ENCODE data around the gene SLC24A3.

Gene SLC24A3

DNA sequence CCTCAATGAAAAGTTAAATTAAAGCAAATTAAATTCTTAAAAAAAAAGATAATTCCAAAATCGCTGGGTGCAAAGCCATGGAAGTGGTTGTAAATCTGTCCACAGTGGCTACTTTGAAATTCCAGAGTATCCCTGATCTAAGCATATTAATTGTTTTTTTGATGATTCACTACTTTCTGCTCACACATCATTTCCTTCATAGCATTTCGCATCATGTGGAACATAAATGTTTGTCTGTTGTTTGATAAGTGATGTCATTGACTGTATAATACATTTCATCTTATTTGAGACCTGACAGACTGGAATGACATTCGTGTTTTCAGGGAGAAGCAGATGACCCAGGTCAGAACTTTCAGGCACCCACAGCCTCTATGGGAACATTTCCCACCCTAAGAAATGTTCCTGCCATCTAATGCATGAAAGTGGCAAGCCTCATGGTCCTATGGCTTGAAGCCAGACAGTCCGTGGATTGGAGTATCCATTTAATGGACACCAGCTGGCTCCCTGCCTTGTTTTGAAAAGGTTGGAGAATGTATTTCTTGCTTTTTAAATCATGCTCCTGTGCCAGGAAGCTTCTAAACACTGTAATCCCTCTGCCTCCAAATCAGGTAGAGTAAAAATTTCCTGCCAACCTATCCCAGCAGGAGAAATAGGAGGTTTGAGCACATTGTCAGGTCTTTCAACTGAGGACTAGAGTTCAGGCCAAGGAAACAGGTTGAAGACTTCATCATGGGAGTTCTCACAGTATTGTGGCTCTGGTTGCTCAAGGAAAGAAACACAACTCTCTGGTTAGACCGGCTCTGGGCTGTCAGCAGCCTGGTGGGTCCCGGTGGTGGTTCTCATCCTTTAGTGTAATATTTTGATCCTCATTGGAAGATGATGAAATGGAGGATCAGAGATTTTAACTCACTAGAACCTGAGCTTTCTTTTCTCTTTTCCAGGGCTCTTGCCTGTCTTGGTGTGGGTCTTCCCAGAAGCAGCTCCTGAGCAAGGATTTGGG, 157.9 kb downstream of the SLC24A3 start:
- Histone ChIP-seq H3K4me3 (ENCODE audit: extremely low read depth, insufficient read depth, low read length, poor library complexity, severe bottlenecking) (no peak overlapping the region), H3K27ac (ENCODE audit: low read depth, low read length, severe bottlenecking) (no peak overlapping the region), H3K36me3 (ENCODE audit: control insufficient read depth, insufficient read depth, low read length) (no peaks in the 10 kb centered on the region), H3K4me1 (ENCODE audit: control insufficient read depth, insufficient read depth, low read length, poor library complexity, severe bottlenecking) (no peaks in the 10 kb centered on the region), H3K9me3 (ENCODE audit: control insufficient read depth, low read length) (no peaks in the 10 kb centered on the region)
- WGBS, 2 experiments (ENCODE audit: insufficient coverage in 2 of 2) = 88 to 94% methylated on average over 1 to 2 of the region's 6 CpGs

DNA sequence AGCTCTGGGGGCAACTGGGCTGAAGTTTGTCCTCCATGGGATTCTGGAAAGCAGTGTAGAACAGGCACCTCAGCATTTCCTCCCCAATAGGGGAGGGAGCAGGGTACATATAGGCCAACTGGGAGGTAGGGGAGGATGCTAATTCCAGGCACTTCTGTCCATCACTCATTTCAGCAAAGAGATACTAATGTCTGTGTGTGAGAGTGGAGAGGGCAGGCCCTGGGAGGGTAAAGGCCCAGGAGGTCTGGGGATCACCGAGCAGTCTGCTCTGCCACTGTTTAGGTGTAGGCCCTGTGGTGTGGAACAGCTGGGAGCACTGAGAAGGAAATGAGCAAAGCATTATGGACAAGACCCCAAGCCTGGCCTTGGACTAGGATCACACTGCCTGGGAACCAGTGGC, 158.7 kb downstream of the SLC24A3 start:
- Histone ChIP-seq H3K9me3 (ENCODE audit: control insufficient read depth, low read length) (no peaks in the 10 kb centered on the region), H3K4me1 (ENCODE audit: control insufficient read depth, insufficient read depth, low read length, poor library complexity, severe bottlenecking) (no peaks in the 10 kb centered on the region), H3K36me3 (ENCODE audit: control insufficient read depth, insufficient read depth, low read length) (no peaks in the 10 kb centered on the region), H3K4me3 (ENCODE audit: extremely low read depth, insufficient read depth, low read length, poor library complexity, severe bottlenecking) (no peak overlapping the region), H3K27ac (ENCODE audit: low read depth, low read length, severe bottlenecking) (no peak overlapping the region)
- WGBS, 2 experiments (ENCODE audit: insufficient coverage in 2 of 2) = 71 to 86% methylated on average over 1 of the region's 1 CpG

DNA sequence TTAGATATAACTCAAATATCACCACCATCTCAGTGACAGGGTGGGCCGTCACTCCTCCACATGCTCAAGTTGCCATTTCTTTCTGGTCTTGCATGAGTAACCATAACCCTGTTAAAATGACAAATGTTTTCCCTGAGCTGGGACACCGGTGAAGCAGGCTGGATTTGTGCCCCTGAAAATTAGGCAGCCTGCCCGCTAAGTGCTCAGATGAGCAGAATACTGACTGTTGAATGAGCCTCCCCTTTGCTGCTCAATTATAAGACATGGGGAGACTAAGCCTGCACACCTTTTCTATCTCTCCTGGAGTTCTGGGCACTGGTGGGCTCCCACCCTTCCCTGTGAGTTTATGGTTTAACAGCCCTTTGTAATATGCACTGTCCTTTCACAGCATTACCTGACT, 161.8 kb downstream of the SLC24A3 start:
- H3K4me3 ChIP-seq (ENCODE audit: extremely low read depth, insufficient read depth, low read length, poor library complexity, severe bottlenecking) = no peak overlapping the region
- no peak overlapping the region for H3K27ac ChIP-seq (ENCODE audit: low read depth, low read length, severe bottlenecking)
- WGBS, 2 experiments (ENCODE audit: insufficient coverage in 2 of 2) = 80 to 91% methylated on average over 1 to 3 of the region's 3 CpGs
- no peaks in the 10 kb centered on the region for H3K4me1 ChIP-seq (ENCODE audit: control insufficient read depth, insufficient read depth, low read length, poor library complexity, severe bottlenecking)
- no peaks in the 10 kb centered on the region for H3K36me3 ChIP-seq (ENCODE audit: control insufficient read depth, insufficient read depth, low read length)
- no peaks in the 10 kb centered on the region for H3K9me3 ChIP-seq (ENCODE audit: control insufficient read depth, low read length)

DNA sequence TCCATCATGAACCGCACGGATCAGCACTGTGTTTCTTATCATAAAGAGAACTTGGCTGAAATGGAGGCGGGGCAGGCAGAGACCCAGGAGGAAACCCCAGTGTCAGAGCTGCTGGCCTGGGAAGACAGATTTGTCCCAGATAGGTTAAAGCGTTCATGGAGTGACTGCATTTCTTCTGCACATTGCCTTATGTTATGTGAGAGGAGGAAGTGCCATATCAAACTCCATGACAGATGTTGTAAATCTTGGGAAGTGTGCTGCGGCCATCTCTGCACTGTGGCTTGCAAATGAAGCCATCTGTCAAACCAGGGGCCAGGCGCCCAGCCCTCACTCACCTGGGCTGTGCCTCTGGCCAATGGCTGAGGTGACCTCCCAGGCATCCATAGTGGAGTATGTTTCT, 163.0 kb downstream of the SLC24A3 start:
- no peaks in the 10 kb centered on the region for H3K4me1 ChIP-seq (ENCODE audit: control insufficient read depth, insufficient read depth, low read length, poor library complexity, severe bottlenecking)
- WGBS, 2 experiments (ENCODE audit: insufficient coverage in 2 of 2) = 94 to 100% methylated on average over 2 to 3 of the region's 6 CpGs
- H3K4me3 ChIP-seq (ENCODE audit: extremely low read depth, insufficient read depth, low read length, poor library complexity, severe bottlenecking) = no peak overlapping the region
- H3K27ac ChIP-seq (ENCODE audit: low read depth, low read length, severe bottlenecking) = no peak overlapping the region
- H3K36me3 ChIP-seq (ENCODE audit: control insufficient read depth, insufficient read depth, low read length) = no peaks in the 10 kb centered on the region
- H3K9me3 ChIP-seq (ENCODE audit: control insufficient read depth, low read length) = no peaks in the 10 kb centered on the region

DNA sequence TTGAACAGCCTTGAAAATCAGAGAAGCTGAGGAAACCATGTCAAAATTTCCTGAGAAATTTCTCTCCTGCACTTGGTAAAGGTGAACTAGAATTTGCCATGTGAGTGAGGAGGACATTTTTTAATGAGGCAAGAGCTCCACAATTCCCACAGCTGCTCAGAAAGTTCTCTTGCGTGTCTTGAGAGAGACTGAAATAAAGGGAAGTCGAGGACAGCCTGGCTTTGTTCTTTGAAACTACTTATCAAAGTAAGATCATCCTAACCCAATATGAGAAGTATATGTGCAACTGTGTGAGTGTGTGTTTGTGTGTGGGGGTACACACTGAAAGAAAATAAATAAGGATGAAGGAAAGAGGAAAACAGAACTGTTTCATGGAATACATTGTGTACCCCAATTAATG, 163.4 kb downstream of the SLC24A3 start:
- H3K27ac ChIP-seq (ENCODE audit: low read depth, low read length, severe bottlenecking) = no peak overlapping the region
- H3K9me3 ChIP-seq (ENCODE audit: control insufficient read depth, low read length) = no peaks in the 10 kb centered on the region
- no CpG with 5 or more reads among the region's 2 CpGs for WGBS, 2 experiments (ENCODE audit: insufficient coverage in 2 of 2)
- H3K36me3 ChIP-seq (ENCODE audit: control insufficient read depth, insufficient read depth, low read length) = no peaks in the 10 kb centered on the region
- H3K4me1 ChIP-seq (ENCODE audit: control insufficient read depth, insufficient read depth, low read length, poor library complexity, severe bottlenecking) = no peaks in the 10 kb centered on the region
- H3K4me3 ChIP-seq (ENCODE audit: extremely low read depth, insufficient read depth, low read length, poor library complexity, severe bottlenecking) = no peak overlapping the region

DNA sequence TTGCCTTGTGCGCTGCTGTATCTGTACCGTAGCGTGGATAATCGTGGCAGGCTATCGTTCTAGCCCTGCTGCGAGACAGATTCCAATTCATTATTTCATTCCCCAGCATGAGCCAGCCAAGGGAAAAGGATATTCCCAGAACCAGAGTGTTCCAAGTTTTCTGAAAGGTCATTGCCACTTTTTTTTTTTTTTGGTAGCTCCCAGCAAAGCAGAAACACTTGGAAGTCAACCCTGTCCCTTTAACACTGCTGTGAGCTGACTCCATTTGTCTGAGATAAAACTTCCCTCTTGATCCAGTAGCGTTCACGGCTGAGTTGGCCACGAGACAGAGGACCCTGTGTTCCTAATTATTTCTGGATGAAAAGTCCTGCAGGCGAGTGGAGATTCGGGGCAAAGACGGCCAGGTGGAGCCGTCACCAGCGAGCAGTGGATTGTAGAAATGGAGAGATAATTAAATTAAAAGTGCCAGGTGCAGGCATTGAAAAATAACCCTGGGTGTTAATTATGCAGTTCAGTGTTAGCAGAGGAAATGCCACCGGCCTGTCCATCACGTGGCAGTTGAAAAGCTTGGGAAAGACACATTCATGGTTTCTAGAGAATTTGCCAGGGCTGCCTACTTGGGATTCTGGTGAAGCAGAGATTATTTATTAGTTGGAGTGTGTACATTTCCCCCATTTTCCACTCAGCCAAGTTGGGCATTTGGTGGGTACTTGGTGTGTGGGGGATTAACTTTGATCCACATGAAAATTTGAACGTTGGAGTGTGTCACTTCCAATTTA, 164.2 kb downstream of the SLC24A3 start:
- WGBS, 2 experiments (ENCODE audit: insufficient coverage in 2 of 2) = 90 to 91% methylated on average over 17 of the region's 17 CpGs
- Histone ChIP-seq H3K36me3 (ENCODE audit: control insufficient read depth, insufficient read depth, low read length) (no peaks in the 10 kb centered on the region), H3K27ac (ENCODE audit: low read depth, low read length, severe bottlenecking) (no peak overlapping the region), H3K9me3 (ENCODE audit: control insufficient read depth, low read length) (no peaks in the 10 kb centered on the region), H3K4me1 (ENCODE audit: control insufficient read depth, insufficient read depth, low read length, poor library complexity, severe bottlenecking) (no peaks in the 10 kb centered on the region), H3K4me3 (ENCODE audit: extremely low read depth, insufficient read depth, low read length, poor library complexity, severe bottlenecking) (no peak overlapping the region)

DNA sequence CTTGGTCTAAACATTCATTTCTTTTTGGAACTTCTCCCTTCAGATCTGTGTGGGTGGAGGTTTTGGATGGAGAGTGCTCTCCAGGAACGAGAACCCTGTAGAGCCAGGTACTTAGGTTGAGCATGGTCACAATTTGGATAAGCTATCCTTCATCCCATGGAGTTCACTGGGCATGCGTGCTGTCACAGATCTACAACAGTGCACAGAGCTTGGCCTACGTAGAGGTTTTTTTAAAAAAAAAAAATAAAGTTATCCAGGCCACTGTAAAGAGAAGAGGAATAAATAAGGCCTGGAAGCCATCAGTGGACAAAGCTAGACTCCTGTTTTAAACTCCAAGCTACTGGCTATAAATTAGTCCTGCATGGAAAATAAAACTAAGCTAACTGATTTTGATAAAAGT, 165.6 kb downstream of the SLC24A3 start:
- no peak overlapping the region for H3K27ac ChIP-seq (ENCODE audit: low read depth, low read length, severe bottlenecking)
- no peaks in the 10 kb centered on the region for H3K9me3 ChIP-seq (ENCODE audit: control insufficient read depth, low read length)
- WGBS, 2 experiments (ENCODE audit: insufficient coverage in 2 of 2) = no CpG with 5 or more reads among the region's 3 CpGs
- no peaks in the 10 kb centered on the region for H3K4me1 ChIP-seq (ENCODE audit: control insufficient read depth, insufficient read depth, low read length, poor library complexity, severe bottlenecking)
- H3K4me3 ChIP-seq (ENCODE audit: extremely low read depth, insufficient read depth, low read length, poor library complexity, severe bottlenecking) = no peak overlapping the region
- H3K36me3 ChIP-seq (ENCODE audit: control insufficient read depth, insufficient read depth, low read length) = no peaks in the 10 kb centered on the region

DNA sequence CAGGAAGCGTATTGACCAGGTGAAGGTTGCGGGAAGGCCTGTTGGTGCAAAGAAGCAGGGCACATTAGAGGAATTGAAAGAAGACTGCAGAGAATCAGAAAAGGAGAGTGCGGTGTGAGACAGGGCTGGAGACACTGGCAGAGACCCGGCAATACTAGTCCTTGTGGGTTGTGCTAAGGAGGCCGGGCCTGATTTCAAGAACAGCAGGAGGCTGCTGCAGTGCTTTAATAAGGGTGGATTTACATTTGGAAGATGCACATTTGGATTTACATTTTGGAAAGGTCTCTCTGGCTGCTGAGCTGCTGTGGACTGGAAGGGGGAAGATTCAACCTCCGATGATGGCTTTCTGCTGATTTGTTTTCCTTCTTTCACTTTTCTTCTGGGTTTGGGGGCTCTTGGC, 167.8 kb downstream of the SLC24A3 start:
- no peaks in the 10 kb centered on the region for H3K9me3 ChIP-seq (ENCODE audit: control insufficient read depth, low read length)
- H3K27ac ChIP-seq (ENCODE audit: low read depth, low read length, severe bottlenecking) = no peak overlapping the region
- 82 to 83% methylated on average over 6 of the region's 6 CpGs for WGBS, 2 experiments (ENCODE audit: insufficient coverage in 2 of 2)
- H3K4me1 ChIP-seq (ENCODE audit: control insufficient read depth, insufficient read depth, low read length, poor library complexity, severe bottlenecking) = no peaks in the 10 kb centered on the region
- H3K36me3 ChIP-seq (ENCODE audit: control insufficient read depth, insufficient read depth, low read length) = no peaks in the 10 kb centered on the region
- H3K4me3 ChIP-seq (ENCODE audit: extremely low read depth, insufficient read depth, low read length, poor library complexity, severe bottlenecking) = no peak overlapping the region

DNA sequence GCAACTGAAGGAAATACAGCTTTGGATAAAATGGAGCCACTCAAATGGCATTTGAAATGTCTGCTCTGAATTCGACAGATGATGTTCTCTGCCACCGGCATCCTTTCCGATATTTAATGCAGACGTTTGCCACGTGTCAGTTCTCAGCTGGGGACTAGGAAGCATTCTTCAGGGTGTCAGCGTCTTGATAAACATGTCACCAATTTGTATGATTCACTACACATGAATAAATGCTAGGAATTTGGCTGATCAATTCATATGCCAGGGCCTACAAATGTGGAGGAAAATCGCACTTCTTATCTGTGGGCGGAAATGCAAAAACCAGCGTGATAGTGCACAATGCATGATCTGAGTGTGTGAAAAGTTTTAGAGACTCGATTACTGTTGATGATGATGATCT, 169.5 kb downstream of the SLC24A3 start:
- Histone ChIP-seq H3K4me3 (ENCODE audit: extremely low read depth, insufficient read depth, low read length, poor library complexity, severe bottlenecking) (no peak overlapping the region), H3K36me3 (ENCODE audit: control insufficient read depth, insufficient read depth, low read length) (no peaks in the 10 kb centered on the region), H3K4me1 (ENCODE audit: control insufficient read depth, insufficient read depth, low read length, poor library complexity, severe bottlenecking) (no peaks in the 10 kb centered on the region), H3K9me3 (ENCODE audit: control insufficient read depth, low read length) (no peaks in the 10 kb centered on the region), H3K27ac (ENCODE audit: low read depth, low read length, severe bottlenecking) (no peak overlapping the region)
- WGBS, 2 experiments (ENCODE audit: insufficient coverage in 2 of 2) = 90 to 91% methylated on average over 8 to 9 of the region's 10 CpGs

DNA sequence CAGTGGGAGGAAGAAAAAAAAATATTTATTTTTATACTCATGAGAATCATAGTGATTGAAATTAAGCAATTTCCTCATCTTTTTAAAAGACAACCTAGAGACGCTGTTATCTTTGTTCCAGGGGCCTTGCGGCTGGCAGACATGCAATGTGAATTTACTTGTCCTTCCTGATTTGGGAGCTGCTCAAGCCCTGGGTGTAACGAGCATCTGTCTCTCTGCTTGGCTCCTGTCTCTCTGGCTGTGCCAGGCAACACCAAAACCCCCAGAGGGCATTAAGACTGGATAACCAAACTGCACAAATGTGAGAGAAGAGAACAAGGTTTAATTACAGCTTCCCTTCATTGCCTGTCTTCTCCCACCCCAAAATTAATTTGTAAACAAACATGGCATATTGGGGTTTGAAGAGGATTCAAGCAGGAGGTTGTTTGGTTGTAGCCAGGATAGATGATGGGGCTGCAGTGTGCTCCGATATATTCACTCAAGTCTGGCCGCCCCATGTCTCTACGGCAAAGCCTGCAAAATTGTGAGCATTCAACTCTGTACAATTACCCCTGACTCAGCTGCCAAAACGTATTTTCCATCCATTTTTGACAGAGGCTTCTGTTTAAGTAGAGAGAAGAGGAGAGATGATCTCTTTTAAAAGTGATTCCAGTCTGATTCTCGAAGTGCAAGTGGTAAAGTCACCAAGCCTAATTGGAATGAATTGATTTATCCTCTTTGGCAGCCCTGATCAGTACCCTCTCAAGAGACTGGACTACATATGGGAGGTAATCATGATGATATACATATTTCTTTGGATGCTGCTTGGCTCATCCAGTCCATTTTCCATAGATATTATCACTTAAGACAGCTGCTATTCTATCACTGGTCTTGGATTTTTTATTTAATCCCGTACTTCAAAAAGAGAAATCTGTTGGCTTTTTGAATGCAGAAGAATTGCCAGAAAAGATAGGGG, 170.2 kb downstream of the SLC24A3 start:
- Histone ChIP-seq H3K4me3 (ENCODE audit: extremely low read depth, insufficient read depth, low read length, poor library complexity, severe bottlenecking) (no peak overlapping the region), H3K4me1 (ENCODE audit: control insufficient read depth, insufficient read depth, low read length, poor library complexity, severe bottlenecking) (no peaks in the 10 kb centered on the region), H3K36me3 (ENCODE audit: control insufficient read depth, insufficient read depth, low read length) (no peaks in the 10 kb centered on the region), H3K27ac (ENCODE audit: low read depth, low read length, severe bottlenecking) (no peak overlapping the region), H3K9me3 (ENCODE audit: control insufficient read depth, low read length) (no peaks in the 10 kb centered on the region)
- 85 to 88% methylated on average over 2 to 8 of the region's 9 CpGs for WGBS, 2 experiments (ENCODE audit: insufficient coverage in 2 of 2)

All from mesodermal cell (in vitro differentiated cells).